GM12801 (cell line): ENCODE results near the gene ZNF524.

Experiments
- TF ChIP-seq, protein P1 (sequence below): IDR thresholded peaks from one replicate; pipeline ENCODE4 v1.5.1; 2011; ENCODE audit warnings: control low read depth; ENCODE audit not compliant: insufficient read length; ENCODE audit errors: extremely low read depth

ZNF524 gene

GRCh38 chr19:55594996-55595545 lies 5.0 kb upstream of the ZNF524 start:
- TF ChIP-seq, protein P1, sequence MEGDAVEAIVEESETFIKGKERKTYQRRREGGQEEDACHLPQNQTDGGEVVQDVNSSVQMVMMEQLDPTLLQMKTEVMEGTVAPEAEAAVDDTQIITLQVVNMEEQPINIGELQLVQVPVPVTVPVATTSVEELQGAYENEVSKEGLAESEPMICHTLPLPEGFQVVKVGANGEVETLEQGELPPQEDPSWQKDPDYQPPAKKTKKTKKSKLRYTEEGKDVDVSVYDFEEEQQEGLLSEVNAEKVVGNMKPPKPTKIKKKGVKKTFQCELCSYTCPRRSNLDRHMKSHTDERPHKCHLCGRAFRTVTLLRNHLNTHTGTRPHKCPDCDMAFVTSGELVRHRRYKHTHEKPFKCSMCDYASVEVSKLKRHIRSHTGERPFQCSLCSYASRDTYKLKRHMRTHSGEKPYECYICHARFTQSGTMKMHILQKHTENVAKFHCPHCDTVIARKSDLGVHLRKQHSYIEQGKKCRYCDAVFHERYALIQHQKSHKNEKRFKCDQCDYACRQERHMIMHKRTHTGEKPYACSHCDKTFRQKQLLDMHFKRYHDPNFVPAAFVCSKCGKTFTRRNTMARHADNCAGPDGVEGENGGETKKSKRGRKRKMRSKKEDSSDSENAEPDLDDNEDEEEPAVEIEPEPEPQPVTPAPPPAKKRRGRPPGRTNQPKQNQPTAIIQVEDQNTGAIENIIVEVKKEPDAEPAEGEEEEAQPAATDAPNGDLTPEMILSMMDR, result no peak

DNA sequence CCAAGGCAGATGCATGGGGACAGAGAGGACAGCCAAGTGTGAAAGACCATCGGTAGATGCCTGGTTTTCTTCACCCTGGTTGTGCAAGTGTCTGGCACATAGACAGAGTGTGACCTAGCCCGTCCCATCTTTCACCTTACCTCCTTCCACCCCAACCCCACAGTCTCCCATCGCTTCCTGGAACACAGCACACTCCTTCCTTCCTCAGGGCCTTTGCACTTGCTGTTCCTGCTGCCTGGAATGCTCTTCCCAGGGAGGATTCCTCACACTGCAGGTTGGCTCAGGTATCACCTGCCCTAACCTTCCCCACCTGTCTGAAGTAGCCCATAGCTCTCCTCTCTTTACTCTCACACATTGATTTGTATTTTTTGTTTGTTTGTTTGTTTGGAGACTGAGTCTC lies 3.8 kb upstream of the ZNF524 start:
- TF ChIP-seq, protein P1, result no peak

GRCh38 chr19:55597501-55597921 lies 2.6 kb upstream of the ZNF524 start:
- TF ChIP-seq, protein P1, result no peak

DNA sequence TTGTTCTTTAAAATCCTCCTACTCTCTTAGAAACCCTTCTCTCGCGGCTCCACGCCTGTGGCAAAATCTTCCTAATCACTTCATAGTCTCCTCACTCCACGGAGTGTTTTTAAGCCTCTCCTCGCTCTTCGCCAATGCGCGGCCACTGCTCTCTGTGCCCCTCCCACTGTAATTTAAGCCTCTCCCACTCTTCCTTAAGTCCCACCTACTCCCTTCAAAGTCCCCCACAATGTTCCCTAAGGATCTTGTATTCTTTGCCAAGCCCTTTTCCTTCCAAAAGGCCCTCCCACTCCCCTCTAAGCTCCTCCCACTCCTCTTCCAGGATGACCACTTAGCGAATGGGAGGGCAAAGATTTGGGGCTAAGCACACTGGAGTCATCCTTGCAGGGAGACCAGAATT lies 2.1 kb upstream of the ZNF524 start:
- TF ChIP-seq, protein P1, result no peak

DNA sequence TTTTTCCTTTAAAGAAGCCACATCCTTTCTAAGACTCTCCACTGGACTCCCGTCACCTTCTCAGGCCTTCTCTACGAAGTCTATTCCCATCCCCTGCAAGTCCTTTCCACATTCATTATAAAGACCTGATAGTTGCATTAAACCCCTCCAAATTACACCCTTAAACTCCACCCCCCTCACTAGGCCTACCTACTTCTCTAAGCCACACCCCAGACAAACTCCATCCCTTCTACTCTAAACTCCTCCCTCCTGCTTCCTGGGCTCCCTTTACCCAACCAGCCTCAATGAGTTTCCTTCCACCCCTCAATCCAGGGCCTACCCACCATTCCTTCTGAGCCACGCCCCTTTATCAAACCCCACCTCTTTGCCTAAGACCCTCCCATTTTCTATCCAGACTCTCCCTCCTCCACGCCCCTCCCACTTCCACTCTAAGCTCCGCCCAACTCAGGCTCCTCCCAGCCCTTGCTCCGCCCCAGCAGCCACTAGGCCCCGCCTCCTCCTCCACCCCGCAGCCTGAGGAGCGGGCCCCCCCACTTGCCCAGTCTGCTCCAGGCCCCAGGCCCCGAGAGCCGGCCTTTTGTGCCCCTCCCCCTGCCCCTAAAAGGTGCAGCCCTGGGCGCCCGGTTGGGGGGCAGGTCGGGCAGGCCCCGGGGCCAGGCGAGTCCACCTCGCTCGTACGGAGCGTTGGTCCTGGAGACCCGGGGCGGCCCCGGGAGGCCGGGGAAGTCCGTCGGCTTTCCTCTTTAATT lies 1.2 kb upstream of the ZNF524 start:
- TF ChIP-seq, protein P1, result no peak

GRCh38 chr19:55599468-55599841 lies 633 bp upstream of the ZNF524 start, which contains the start of gene FIZ1:
Gene FIZ1, minus strand, starts transcription at chr19:55599517. Its CDS starts 1,652 bp downstream, at chr19:55597865.
- TF ChIP-seq, protein P1, result no peak

GRCh38 chr19:55600662-55601028 lies 557 bp downstream of the ZNF524 start:
- TF ChIP-seq, protein P1, result no peak
